VCaP (cell line): ENCODE measurements around the gene ZNF829.

Experiments
- H3K27ac ChIP-seq: fragments of 450-650 bp; 2 replicates; pipeline ENCODE4 v1.5.1; 2017
- TF ChIP-seq, protein P1 (sequence below): fragments of 450-650 bp; conservative IDR thresholded peaks from 2 replicates; pipeline ENCODE4 v1.5.1; 2017; ENCODE audit warnings: mild to moderate bottlenecking, moderate library complexity

ZNF829 gene

DNA sequence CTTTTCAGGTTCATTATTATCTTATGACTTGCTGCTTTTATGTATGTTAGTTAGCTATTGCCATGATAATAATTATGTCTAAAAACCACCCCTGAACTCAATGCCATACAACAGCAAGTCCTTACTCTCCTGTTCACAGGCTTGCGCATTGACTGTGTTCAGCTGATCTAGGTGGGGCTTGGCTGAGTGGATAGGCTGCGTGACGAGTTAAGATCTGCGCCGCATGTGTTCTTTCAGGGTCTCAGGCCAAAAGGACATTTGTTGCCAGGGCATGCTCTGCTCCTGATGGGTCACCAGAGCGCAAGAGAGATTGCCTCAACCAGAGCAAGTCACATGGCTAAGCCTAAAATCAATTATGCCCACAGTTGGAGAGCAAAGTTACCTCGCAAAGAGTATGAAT, 900 bp upstream of the ZNF829 start:
- TF ChIP-seq, protein P1, sequence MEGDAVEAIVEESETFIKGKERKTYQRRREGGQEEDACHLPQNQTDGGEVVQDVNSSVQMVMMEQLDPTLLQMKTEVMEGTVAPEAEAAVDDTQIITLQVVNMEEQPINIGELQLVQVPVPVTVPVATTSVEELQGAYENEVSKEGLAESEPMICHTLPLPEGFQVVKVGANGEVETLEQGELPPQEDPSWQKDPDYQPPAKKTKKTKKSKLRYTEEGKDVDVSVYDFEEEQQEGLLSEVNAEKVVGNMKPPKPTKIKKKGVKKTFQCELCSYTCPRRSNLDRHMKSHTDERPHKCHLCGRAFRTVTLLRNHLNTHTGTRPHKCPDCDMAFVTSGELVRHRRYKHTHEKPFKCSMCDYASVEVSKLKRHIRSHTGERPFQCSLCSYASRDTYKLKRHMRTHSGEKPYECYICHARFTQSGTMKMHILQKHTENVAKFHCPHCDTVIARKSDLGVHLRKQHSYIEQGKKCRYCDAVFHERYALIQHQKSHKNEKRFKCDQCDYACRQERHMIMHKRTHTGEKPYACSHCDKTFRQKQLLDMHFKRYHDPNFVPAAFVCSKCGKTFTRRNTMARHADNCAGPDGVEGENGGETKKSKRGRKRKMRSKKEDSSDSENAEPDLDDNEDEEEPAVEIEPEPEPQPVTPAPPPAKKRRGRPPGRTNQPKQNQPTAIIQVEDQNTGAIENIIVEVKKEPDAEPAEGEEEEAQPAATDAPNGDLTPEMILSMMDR: no peak
- peak overlapping the region; percentile 94 for H3K27ac ChIP-seq

DNA sequence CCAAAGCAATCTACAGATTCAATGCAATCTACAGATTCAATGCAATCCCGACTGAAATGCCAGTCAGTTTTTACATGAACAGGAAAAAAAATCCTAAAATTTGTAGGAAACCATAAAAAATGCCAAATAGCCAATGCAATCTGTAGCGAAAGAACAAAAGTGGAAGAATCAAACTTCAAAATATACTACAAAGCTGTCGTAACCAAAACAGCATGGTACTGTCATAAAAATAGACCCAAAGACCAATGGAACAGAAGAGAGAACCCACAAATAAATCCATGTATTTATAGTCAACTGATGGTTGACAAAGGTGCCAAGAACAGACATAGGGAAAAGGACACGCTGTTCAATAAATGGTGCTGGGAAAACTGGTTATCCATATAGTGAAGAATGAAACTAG, 17.7 kb downstream of the ZNF829 start:
- H3K27ac ChIP-seq: no peak overlapping the region
- TF ChIP-seq, protein P1: no peak

DNA sequence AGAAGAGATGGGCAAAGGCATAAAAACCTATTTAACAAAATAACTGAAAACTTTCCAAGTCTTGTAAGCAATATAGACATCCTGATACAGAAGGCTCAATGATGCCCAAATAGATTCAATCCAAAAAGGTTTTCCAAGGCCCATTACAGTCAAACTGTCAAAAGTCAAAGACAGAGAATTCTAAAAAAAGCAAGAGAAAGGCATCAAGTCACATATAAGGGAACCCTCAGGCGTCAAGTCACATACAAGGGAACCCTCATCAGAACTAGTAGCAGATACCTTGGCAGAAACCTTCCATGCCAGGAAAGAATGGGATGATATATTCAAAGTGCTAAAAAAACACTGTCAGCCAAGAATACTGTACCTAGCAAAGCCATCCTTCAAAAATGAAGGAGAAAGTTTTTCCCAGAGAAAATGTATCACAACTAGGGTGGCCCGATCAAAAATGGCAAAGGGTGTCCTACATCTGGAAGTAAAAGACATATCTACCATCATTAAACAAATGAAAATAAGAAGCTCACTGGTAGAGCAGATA, 21.2 kb downstream of the ZNF829 start:
- TF ChIP-seq, protein P1: no peak
- no peak overlapping the region for H3K27ac ChIP-seq

DNA sequence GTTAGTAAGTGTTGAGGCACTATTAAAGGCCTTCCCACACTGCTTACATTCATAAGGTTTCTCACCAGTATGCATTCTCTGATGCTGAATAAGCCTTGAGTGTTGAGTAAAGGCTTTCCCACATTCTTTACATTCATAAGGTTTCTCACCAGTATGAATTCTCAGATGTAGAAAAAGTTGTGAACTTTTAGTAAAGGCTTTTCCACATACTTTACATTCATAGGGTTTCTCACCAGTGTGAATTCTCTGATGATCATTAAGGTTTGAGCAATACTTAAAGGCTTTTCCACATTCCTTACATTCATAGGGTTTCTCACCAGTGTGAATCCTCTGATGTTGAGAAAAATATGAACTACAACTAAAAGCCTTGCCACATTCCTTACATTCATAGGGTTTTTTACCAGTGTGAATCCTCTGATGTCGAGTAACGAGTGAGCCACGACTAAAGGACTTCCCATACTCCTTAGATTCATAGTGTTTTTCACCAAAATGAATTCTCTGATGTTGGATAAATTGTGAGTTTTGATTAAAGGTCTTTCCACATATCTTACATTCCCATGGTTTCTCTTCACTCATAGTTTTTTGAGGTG, 24.2 kb downstream of the ZNF829 start:
- H3K27ac ChIP-seq: no peak overlapping the region
- TF ChIP-seq, protein P1: no peak

DNA sequence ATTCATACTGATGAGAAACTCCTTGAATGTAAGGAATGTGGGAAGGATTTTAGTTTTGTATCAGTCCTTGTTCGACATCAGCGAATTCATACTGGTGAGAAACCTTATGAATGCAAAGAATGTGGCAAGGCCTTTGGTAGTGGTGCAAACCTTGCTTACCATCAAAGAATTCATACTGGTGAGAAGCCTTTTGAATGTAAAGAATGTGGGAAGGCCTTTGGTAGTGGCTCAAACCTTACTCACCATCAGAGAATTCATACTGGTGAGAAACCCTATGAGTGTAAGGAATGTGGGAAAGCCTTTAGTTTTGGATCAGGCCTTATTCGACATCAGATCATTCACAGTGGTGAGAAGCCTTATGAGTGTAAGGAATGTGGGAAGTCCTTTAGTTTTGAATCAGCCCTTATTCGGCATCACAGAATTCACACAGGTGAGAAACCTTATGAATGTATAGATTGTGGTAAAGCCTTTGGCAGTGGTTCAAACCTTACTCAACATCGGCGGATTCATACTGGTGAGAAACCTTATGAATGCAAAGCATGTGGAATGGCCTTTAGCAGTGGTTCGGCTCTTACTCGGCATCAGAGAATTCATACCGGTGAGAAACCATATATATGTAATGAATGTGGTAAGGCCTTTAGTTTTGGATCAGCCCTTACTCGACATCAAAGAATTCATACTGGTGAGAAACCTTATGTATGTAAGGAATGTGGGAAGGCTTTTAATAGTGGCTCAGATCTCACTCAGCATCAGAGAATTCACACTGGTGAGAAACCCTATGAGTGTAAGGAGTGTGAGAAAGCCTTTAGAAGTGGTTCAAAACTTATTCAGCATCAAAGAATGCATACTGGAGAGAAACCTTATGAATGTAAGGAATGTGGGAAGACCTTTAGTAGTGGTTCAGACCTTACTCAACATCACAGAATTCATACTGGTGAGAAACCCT, 38.8 kb downstream of the ZNF829 start:
- no peak overlapping the region for H3K27ac ChIP-seq
- TF ChIP-seq, protein P1: no peak

DNA sequence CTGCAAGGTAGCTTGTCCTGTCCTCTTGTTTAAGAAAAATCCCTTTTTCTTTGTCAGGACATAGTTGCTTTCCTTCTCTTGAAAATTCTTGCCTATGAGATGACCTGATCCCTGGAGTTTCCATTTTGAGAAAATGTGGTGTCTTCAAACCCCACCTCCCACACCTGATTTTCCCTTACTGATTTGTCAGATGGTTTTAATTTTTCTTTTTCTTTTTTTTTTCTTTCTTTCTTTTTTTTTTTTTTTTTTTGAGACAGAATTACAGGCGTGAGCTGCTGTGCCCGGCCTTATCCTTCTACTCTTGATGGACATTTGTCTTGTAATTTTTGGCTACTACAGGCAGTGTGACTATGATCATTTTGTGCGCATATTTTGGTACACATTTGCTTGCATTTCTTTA, 64.2 kb downstream of the ZNF829 start:
- H3K27ac ChIP-seq: peak overlapping the region; percentile 81; the same call in 1 of the 2 replicates
- TF ChIP-seq, protein P1: no peak

DNA sequence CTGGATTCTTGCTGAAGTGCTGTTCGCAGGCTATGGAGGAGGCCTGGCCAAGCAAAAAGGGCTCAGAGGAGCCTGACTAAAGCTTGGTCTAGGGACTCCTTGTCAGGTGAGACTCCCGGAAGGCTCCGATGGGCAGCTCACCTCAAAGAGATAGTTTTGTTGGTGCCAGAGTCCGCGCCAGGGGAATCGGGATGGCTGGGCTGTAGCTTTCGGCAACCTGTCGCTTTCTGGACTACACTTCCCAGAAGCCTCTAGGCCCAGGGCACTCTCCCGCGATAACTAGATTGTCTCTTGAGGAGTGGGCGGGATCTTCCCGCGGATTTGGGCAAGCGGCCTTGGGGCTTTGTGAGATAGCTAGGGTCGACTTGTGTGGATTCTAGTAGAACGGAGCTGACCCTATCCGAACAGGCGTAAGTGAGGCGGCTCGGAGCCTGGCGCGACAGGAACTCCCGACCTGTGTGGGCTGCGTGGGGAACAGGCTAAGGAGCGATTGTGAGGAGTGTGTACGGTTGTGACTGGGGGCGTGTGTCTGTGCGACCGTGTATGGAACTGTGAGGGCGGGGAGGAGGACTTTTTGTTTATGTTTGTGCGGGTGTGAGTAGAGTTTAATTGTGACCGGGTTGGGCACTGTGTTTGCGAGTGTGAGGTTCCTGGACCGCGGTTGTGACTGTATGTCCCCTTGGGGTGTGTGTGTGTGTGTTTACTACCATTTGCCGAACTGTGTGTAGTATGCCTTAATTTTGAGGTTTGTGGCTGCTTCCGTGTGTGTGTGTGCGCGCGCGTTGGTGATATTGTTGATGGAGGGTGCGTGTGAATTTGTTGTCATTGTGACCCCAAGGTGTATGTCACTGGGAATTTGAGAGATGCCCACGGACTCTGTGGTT, 65.3 kb downstream of the ZNF829 start, which contains the start of gene ZNF345:
Gene ZNF345 (plus strand): TSS at position 318 of the 884 bp plus-strand sequence. CDS start 25,955 bp downstream, outside the sequence.
- TF ChIP-seq, protein P1: no peak
- H3K27ac ChIP-seq: peak within 1 kb of the TSS; percentile 81
